Activated effector memory CD4-positive, alpha-beta T cell treated with anti-CD3 and anti-CD28 coated beads, Interleukin-2, amount 50 U/mL, for 16 hours (primary cell): ENCODE measurements around the gene LRCH3.

Experiments used
- DNase-seq: peaks from one replicate; pipeline ENCODE4 v3.0.0-alpha.2; 2020

The LRCH3 gene

DNA sequence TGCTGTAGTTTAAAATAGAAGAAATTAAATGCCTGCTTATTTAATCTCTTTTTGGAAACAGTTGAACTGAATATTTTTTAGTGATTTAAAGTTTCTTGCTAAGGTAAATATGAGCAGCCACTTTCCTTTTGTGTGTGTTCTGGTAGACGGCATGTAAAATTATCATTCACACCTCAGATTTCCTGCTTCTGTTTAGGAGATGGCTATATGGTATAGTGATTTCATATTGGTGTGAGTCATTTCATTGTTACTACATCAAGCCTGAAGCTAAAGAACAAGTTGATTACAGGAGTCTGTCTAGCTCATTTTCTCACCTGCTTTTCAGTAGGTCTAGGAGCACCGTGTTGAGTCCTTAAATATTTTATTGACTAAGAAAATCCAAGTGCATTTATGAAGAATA lies 2.2 kb downstream of the LRCH3 start:
- DNase-seq = no peak

DNA sequence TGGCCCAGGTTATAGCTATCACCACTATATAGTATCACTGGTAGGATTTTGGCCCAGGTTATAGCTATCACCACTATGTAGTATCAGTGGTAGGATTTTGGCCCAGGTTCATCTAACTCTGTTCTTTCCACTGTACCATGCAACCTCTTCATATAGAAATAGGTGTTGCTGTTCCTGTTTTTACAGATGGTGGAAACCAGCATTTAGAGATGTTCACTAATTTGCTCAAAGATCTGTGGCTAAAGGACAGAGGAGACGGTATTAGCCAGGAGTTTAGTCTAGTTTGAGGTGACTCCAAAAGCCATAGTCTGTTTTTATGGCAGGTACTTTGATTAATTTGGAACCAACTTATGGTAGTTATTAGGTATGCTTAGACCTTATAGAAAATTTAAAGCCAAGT lies 3.1 kb downstream of the LRCH3 start:
- DNase-seq = no peak

DNA sequence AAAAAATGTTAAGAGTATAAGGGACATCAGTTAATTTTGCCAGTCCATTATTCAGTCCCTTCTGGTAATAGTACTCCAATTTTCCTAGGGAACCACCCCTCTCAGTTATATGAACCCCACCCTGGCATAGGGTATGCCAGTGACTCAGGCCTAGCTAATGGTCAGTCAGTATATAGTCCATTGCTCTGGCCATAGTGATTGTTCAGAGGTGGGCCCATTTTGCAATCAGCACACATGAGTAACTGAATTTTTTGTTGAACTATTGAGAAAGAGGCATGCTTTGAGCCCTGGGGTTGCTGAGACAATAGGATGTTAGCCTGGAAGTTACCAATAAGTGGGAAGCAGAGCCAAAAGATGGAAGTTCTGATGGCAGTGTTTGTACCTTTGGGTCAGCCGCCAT lies 4.1 kb downstream of the LRCH3 start:
- no peak for DNase-seq

DNA sequence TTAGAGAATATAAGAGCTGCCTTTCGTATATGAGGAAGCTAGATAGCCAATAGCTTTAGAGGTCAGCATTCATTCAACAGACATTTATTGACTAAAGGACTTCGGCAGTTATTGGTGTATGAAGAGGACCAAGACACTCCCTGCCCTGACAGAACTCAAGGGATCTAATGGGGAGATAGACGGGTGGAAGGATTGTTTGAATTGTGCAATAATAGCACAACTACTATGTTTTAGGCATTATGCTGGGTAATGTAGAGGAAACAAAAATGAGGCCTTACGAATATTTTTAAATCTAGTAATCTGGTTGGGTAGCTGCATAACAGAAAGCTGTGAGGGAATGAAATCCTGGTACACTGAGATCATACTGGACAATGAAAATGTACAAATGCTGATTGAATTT lies 5.0 kb downstream of the LRCH3 start:
- no peak for DNase-seq

DNA sequence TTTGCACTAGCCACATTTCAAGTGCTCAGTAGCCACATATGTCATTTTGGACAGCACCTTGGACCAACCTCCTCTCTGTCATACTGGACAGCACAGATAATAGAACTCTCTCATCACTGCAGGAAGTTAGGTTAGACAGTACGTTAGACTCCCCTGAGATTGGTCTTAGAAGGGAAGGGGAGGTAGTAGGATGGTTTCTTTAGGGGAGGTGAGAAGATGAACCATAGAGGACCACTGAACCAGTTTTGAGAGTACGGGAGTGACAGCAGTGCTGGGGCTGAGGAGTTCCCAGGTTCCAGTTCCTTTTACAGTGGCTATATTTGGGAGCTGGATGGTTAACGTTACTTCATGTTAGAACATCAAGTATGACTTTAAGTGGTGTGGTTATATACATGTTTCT lies 7.8 kb downstream of the LRCH3 start:
- DNase-seq = no peak

DNA sequence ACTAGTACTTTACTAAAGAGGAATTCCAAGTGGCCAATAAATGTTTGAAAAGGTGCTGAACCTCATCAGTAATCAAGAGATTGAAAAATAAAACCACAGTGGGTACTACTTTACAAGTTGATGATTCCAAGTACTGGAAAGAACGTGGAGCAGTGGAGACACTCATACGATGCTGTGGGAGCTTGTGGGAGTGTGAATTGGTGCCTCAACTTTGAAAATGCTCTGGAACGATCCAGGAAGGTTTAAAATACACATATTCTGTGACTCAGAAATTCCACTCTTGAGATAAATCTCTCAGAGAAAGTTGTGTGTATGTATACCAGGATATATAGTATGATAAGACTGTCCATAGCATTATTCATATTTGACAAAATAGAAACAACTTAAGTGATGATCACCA lies 9.3 kb downstream of the LRCH3 start:
- DNase-seq = no peak

DNA sequence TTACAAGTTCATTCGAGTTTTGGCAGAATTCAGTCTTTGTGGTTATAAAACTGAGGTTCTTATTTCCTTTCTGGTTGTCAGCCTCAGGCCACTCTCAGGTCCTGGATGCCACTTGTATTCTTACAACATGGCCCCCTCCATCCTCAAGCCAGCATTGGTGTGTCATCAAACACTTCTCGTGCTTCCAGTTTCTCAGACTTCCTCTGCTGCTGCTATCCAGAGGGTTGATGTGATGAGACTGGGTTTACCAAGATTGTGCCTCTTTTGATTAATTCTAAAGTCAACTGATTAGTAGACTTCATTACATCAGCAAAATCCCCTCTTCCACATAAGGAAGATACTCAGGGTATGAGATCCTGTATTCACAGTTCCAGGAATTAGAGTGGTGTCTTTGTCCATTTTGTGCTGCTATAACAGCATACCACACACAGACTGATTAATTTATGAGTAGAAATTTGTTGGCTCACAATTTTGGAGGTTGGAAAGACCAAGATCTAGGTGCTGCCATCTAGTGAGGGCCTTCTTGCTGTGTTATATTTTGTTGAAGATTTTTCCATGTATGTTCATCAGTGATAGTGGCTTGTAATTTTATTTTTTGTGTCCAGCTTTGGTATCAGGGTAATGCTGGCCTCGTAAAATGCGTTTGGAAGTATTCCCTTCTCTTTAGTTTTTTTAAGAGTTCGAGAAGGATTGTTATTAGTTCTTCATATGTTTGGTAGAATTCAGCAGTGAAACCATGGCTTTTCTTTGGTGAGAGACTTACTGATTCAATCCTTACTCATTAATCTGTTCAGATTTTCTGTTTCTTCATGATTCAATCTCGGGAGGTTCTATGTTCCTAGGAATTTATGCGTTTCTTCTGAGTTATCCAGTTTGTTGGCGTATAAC lies 11.1 kb downstream of the LRCH3 start:
- no peak for DNase-seq

DNA sequence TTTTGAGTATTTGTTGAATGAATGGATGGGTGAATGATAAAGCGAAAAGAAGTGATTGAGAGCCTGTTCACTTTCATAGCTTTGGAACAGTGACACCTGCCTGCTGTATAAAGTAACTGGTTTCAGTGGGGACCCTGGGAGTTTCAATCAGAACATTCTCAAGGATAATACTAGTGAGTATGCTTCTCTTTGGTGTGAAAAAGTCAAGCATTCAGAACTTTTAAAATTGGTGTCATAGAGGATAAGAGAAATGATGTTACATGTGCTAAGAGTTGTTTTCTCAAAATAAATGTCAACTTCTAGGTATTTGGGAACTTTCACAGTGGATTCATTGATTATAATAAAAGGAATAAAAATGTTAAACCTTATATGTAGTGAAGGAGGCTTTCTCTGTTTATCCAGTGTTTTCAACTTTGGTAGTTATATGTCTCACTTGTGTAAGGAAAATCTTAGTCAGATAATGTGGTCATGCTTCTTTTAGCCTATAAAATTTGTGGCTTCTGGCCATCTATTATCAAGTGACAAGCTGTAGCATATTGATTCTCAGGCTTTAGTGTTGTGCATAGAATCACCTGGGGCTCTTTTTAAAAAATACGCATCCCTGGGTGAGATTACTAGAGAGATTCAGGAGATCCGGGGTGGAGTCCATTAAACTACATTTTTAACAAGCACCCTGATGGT lies 11.9 kb downstream of the LRCH3 start:
- no peak for DNase-seq

DNA sequence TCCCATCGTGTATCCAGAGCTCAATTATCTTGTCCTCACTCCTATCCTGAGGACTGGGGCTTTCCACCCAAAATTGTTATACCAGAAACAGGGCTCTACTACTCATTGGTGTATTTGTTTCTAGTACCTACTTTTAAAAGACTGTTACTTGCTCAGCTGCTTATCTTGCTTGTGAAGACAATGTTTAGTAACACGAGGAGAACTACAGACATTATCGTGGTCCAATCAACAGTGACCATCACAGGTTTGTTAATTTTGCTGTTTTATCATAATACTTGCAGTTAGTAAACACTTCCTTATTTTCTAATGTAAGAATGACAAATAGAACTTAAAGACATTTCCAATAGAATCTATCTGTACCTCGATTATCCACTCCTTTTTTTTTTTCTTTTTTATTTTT lies 13.5 kb downstream of the LRCH3 start:
- no peak for DNase-seq

DNA sequence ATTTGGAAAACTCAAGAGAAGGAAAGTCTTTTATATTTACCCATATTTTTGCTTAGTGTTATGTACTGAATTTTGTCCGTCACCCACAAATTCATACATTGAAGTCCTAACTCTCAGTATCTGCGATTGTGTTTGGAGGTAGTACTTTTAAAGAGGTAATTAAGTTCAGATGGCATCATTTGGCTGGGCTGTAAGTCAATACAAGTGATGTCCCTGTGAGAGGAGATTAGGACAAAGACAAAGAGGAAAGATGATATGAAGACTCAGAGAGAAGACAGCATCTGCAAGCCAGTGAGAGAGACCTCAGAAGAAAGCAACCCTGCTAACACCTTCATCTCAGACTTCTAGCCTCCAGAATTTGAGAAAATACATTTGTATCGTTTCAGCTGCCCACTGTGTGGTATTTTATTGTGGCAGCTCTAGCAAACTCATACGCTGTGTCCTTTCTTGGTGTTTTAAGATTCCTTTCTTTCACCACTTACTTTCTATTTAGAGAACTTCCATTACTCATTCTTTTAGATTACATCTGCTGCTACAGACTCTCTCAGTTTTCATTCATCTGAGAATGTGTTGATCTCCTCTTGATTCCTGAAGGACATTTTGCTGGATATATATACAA lies 17.0 kb downstream of the LRCH3 start:
- no peak for DNase-seq

DNA sequence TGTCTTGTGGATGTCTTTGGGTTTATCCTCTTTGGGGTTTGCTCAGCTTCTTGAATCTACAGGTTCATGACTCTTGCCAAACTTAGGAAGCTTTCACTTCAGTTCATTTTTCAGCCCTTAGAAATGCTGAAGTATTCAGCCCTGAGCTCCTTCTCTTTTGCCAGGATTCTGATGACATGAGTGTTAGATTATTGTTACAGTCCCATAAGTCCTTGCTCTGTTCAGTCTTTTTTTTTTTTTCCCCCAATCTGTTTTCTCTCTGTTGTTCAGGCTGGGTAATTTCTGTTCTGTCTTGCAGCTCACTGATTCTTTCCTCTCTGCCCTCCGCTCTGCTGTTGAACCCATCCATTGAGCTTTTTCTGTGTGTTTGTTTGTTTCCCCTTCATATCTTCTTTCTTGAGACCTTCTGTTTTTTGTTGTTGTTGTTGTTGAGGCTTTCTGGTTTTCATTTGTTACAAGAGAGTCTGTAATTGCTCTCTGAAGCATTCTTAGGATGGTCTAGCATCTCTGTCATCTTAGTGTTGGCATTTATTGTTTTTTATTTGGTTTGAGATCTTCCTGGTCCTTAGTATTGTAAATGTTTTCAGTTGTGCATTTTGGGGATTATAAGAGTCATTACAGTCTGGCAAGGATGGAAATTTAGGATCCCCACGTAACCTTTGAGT lies 18.4 kb downstream of the LRCH3 start:
- DNase-seq = no peak

DNA sequence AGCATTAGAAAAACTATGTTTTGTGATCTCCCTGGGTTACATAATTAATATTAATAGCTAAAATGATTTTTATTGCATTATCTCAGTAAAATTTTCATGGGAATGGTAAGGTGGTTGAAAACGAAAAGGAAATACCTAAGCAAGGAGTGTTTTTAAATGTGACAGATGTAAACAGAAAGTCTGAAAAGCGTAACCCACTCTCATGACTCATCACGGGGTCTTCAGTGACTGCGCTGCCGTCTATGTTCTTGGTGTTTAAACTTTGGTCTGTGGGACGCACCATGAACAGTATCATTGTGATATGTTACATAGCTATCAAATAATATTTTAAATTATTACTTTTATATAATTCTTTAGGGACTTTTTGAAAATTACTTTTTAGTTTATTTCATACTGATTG lies 19.8 kb downstream of the LRCH3 start:
- DNase-seq = no peak

DNA sequence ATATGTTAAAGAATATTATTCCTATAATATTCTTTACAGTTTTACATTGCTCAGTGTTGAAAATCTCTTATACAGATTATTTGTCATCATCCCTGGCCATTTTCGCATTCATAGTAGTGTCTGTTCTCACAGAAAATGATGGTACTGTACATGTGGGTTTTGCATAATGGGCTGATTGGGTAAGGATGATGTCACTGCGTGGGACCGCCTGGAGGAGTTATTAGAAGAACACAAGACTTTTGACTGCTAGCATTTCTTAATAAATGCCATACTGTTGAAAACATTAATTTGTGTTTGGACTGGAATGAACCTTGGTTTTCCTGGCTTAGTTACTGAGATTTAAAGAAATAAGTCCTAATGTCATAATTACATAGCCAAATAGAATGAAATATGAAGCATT lies 20.3 kb downstream of the LRCH3 start:
- no peak for DNase-seq

DNA sequence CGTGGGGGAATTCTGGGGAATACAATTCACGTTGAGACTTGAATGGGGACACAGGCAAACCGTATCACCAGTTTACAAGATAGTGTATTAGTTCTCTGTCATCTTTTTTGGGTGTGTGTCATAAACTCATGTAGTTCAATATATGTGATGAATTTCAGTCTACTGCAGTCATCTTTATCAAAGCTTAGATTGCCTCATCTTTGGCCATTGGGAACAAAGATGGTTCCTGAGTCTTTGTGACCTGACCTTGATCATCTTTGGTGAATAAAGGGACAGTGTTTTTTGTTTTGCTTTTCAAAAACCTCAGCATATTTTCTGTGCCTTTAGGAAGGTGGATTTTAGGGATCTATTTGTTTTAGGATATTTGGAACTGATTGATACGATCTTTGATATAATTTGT lies 23.3 kb downstream of the LRCH3 start:
- DNase-seq = no peak

DNA sequence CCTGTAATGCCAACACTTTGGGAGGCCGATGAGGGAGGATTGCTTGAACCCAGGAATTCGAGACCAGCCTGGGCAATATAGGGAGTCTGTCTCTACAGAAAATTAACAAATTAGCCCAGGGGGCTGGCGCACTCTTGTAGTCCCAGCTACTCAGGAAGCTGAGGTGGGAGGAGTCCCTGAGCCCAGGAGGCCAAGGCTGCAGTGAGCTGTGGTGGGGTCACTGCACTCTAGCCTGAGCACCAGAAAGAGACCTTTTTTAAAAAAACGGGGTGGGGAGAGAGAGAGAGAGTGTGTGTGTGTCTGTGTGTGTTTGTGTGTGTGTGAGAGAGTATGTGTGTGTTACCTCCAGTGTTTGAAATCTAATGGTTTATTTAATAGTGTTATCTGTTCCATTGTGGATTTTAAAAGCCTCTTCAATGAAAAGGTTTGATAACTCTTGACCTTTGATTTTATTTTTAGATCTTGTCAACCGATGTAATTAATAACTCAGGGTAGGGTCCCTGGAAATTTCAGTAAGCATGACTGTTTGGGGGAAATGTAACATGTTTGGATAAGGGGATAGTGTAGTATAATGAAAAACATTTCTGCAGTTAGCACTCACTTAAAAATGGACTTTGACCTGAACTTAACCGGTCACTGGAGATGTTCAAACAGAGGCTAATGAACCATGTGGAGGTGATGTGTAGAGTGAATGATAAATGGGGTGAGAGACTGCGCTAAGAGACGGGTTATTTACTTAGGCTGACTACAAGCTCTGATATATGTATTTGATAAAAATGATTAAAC lies 29.7 kb downstream of the LRCH3 start:
- no peak for DNase-seq

DNA sequence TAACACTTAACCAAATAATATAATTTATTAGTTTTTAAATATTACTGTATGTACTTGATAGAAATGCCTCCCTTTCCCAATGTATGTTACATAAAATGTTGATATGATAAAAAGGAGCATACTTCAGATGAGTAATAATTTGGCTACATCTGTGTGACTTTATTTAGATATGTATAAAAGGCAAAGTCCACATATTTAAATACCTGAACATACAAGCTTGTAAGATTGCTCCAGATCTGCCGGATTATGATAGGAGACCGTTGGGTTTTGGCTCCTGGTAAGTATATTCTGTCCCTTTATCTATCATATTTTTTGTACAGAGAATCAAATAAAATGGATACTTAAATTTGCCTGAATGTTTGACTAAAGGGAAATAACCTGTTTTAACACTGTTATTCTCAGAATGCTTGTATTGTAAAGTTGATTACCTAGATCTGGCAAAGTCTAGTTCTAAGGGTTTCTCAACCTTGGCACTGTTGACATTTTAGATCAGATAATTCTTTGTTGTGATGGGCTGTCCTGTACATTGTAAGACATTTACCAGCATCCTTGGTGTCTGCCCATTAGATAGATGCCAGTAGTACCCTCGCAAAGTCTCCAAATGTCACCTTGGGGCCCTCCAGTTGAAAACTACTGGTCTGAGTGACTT lies 38.5 kb downstream of the LRCH3 start:
- no peak for DNase-seq

DNA sequence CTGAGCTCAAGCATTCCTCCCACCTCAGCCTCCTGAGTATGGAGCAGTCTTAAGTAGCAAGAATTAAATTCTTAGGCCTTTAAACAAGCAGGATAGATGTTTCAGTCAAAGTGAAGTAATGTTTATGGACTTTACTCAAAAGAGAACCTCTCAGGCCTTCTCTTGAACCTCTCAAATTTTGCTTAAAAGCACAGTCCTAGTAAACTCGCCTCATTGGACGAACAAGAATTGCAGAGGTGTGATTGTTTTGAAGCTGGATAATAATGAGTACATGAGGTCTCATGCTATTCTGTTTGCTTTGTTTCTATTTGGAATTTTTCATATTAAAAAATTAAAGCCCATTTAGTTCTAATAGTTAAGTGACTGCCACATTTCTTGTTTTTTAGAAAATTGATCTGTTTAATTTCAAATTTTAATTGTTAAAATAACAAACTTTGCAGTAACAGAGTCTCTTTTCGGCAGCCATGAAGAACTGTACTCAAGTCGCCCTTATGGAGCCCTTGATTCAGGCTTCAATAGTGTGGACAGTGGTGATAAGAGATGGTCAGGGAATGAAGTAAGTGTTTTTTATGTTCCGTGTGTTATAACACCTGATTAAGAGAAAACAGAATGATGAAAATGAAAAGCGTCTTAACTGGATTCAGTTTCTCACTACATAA lies 39.4 kb downstream of the LRCH3 start:
- DNase-seq = no peak

DNA sequence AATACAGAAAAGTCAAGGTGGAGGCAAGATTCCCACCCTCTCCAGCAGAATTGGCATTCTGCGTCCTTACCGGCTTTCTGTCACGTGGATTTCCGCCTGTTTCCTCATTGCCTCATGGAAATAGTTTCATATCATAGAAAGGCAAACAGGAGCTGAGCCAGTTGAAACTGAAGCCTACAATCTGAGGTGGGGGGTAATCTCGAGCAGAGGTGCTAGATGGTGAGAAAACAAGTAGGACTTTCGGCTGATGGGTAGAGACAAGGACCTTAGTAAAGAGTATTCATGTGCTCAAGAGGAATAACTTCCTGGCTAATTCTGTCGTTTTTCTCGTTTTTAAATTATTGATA lies 39.9 kb downstream of the LRCH3 start:
- DNase-seq = no peak

DNA sequence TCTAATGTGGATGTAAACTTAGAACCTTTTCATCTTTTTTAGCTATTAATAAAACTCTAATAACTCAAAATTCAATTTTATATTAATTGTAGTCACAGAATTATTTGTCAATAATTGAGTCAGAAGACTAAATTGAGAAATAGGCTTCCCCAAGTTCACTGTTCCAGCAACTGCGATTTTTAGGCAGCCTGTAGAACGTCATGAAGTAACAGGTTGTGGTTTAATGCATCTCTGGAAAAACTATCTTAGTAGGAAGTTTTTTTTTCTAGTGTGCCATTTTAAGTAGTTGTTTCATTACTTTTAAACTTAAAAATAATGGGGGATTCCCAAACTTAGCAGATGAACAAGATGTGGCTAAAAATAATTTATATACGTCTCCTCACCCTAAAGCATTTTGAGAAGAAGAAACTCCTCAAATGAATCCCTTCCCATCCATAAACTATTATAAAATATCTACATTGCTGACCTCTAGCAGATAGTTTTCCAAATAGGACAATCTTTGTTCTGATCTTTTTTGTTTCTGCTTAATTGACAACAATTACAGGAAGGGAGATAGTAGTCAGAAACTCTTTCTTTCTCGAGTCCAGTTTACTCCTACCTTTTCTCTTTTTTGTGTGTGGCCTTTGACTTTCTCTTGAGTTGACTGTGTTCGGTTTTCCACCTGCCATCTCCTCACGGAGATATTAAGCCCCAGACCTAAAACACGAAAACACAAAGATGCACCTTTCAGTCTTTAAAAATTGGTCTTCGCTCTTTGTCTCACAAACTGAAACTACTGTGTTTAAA lies 43.1 kb downstream of the LRCH3 start:
- DNase-seq = no peak

DNA sequence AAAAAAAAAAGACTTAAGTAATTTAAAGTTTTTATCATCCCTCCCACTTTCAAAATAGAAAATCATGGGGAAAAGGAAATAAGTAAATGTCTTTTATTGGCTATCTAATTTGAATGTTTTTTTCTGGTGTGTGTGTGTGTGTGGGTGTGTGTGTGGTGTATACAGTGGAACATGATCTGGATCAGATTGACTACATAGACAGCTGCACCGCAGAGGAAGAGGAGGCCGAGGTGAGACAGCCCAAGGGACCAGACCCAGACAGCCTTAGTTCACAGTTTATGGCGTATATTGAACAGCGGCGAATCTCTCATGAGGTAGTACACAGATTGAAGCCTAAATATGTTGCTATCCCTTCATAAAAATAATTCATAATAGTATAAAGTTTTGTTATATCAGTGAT lies 44.5 kb downstream of the LRCH3 start:
- DNase-seq = no peak

DNA sequence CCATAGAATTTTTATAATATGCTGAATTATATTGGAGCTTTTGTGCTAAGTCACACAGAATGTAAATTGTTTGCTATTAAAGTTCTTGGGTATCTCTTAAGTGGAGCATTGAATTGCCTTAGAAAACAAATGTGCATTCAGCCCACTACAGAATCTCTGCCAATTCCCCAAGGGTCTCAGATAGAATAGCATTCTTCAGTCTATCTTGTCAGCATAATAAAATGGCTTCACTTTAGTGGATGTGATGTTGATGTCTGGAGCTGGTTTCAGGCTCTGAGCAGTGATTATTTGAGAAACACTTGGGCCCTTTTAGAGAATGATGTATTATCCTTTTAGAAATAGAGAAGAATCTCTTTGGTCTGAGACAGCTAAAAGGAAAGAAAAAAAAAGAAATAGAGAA lies 45.2 kb downstream of the LRCH3 start:
- DNase-seq = no peak
